Measurements from ENCODE around the gene HOXC5.

GRCh38 chr12:54025499-54026405, 7.1 kb upstream of the HOXC5 start:
- TF ChIP-seq, protein P1, sequence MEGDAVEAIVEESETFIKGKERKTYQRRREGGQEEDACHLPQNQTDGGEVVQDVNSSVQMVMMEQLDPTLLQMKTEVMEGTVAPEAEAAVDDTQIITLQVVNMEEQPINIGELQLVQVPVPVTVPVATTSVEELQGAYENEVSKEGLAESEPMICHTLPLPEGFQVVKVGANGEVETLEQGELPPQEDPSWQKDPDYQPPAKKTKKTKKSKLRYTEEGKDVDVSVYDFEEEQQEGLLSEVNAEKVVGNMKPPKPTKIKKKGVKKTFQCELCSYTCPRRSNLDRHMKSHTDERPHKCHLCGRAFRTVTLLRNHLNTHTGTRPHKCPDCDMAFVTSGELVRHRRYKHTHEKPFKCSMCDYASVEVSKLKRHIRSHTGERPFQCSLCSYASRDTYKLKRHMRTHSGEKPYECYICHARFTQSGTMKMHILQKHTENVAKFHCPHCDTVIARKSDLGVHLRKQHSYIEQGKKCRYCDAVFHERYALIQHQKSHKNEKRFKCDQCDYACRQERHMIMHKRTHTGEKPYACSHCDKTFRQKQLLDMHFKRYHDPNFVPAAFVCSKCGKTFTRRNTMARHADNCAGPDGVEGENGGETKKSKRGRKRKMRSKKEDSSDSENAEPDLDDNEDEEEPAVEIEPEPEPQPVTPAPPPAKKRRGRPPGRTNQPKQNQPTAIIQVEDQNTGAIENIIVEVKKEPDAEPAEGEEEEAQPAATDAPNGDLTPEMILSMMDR (IDR thresholded peaks at IDR 0.05; ENCODE audit: poor library complexity): no peak
- TF ChIP-seq EZH2 (IDR thresholded peaks at IDR 0.05; ENCODE audit: borderline replicate concordance): no peak
